Tibial nerve (tissue), 4 donors: ENCODE results near the gene GAB3. TPM values are rescaled to one million over a fixed set of nuclear protein-coding genes. Genes with fewer than 3 reads are reported as not detected.

Source experiments
- DNase-seq, 2 donors: peaks; one replicate each; pipeline ENCODE4 v3.0.0-alpha.2; 2019; ENCODE audit warnings: low spot score in 2 of 2
- H3K27ac ChIP-seq, 4 donors: fragments of 200-600 bp; sonication (generic) in 3 of 4; one replicate each; pipeline ENCODE4 v1.5.1; 2017 to 2019; ENCODE audit warnings: mild to moderate bottlenecking in 1 of 4
- H3K27me3 ChIP-seq, 2 donors: fragments of 200-600 bp; sonication (generic) in 1 of 2; one replicate each; pipeline versions ENCODE4 v1.5.1 to v1.6.0; 2017 to 2019
- H3K36me3 ChIP-seq, 3 donors: fragments of 200-600 bp; sonication (generic); one replicate each; pipeline ENCODE4 v1.5.1; 2018 to 2019
- H3K4me1 ChIP-seq, 4 donors: fragments of 200-600 bp; sonication (generic) in 3 of 4; one replicate each; pipeline ENCODE4 v1.5.1; 2017 to 2019
- H3K4me3 ChIP-seq, 4 donors: fragments of 200-600 bp; sonication (generic) in 3 of 4; one replicate each; pipeline ENCODE4 v1.5.1; 2017 to 2019; ENCODE audit warnings: mild to moderate bottlenecking in 1 of 4, moderate library complexity in 1 of 4
- H3K9me3 ChIP-seq, 4 donors: fragments of 200-600 bp; sonication (generic) in 3 of 4; one replicate each; pipeline ENCODE4 v1.5.1; 2017 to 2019
- CTCF ChIP-seq, 5 experiments: fragments of 200-600 bp in 3 of 5; fragments of 450-650 bp in 2 of 5; sonication (generic) in 3 of 5; IDR thresholded peaks; one replicate each; pipeline ENCODE4 v1.5.1; 2016 to 2019; ENCODE audit warnings: antibody characterized with exemption in 5 of 5, mild to moderate bottlenecking in 3 of 5, moderate library complexity in 2 of 5
- EP300 ChIP-seq, 2 donors: sonication (generic); formaldehyde crosslinking; IDR thresholded peaks; one replicate each; pipeline ENCODE4 v1.6.1; 2017; ENCODE audit warnings: antibody characterized with exemption in 2 of 2, mild to moderate bottlenecking in 1 of 2
- POLR2A ChIP-seq, 2 donors: fragments of 450-650 bp; IDR thresholded peaks; one replicate each; pipeline ENCODE4 v1.6.1; 2017; ENCODE audit warnings: antibody characterized with exemption in 2 of 2, mild to moderate bottlenecking in 2 of 2, moderate library complexity in 2 of 2
- WGBS, 2 donors: methylation state at CpG; one replicate each; pipeline ENCODE4 v1.1.5; 2018; 5-methylcytosine and 5-hydroxymethylcytosine counted together
- total RNA-seq, 4 donors: library from RNA; depleted of rRNA; stranded (reverse); fragments of >200 nt; gene quantifications; one replicate each; pipeline ENCODE4 v1.1.0, GENCODE V29; 2016

The GAB3 gene
- total RNA-seq, 4 donors from 2014 or later, result 5.1 to 7.5 (median 5.8) TPM

DNA sequence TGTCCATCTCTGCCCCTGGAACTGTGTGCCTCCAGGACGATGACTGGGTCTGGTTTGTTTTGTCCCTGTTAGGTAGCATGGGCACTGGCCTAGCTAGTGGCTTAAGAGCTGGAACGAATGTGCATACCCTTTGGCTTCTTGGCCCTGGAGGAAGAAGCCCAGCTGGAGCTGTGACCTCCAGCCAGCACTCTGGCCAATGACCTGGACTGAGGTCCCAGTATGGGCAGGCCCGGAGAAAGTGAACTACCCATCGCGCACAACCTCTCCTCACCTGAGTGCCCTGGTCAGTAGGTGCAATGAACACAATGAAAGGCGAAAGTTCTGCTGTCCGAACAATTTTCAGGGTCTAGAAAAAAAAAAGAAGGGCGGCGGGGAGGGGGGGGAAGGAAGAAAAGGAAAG, 30.1 kb upstream of the GAB3 start:
- Histone ChIP-seq H3K27ac (no peak overlapping the region), H3K4me3 (no peak overlapping the region), H3K27me3 (no peaks in the 10 kb centered on the region), H3K36me3 (peaks cover 0 to 20% (median 0%) of the 10 kb centered on the region in 3 donors), H3K4me1 (no peaks in the 10 kb centered on the region), H3K9me3 (no peaks in the 10 kb centered on the region)
- 84 to 89% methylated on average over 3 to 9 of the region's 9 CpGs for WGBS, 2 donors
- DNase-seq, result no peak
- TF ChIP-seq CTCF (IDR thresholded peaks at IDR 0.05) (no peak), EP300 (IDR thresholded peaks at IDR 0.05) (no peak), POLR2A (IDR thresholded peaks at IDR 0.05) (no peak)

GRCh38 chrX:154779261-154779660, 28.4 kb upstream of the GAB3 start:
- TF ChIP-seq POLR2A (IDR thresholded peaks at IDR 0.05), result no peak
- TF ChIP-seq EP300 (IDR thresholded peaks at IDR 0.05), result no peak
- TF ChIP-seq CTCF (IDR thresholded peaks at IDR 0.05), result no peak
- Histone ChIP-seq H3K27ac (no peak overlapping the region), H3K9me3 (no peaks in the 10 kb centered on the region), H3K4me1 (no peaks in the 10 kb centered on the region), H3K36me3 (peaks cover 0 to 37% (median 0%) of the 10 kb centered on the region in 3 donors), H3K27me3 (no peaks in the 10 kb centered on the region), H3K4me3 (no peak overlapping the region)
- 86 to 89% methylated on average over 2 to 4 of the region's 4 CpGs for WGBS, 2 donors
- DNase-seq, result no peak

DNA sequence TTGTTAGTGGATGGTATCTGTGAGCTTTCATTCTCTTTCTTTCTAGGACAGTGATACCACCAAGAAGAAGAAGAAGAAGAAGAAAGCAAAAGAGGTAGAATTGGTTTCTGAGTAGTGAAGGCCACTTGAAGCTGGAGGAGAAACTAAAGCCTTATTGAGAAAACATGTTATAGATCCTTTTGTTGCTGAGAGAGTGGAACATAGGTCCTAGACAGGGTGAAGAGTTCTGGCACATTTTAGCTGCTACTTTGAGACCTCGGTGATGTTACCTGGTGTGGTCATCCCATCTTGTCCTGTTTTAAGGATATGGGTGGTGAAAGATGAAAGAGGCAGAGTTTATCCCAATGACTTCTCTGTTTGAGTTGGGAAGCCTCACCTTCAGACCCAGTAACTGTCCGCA, 25.9 kb upstream of the GAB3 start:
- Histone ChIP-seq H3K9me3 (no peaks in the 10 kb centered on the region), H3K27ac (no peak overlapping the region), H3K4me1 (no peaks in the 10 kb centered on the region), H3K4me3 (no peak overlapping the region), H3K36me3 (peaks cover 0 to 57% (median 0%) of the 10 kb centered on the region in 3 donors), H3K27me3 (no peaks in the 10 kb centered on the region)
- WGBS, 2 donors, result 83 to 86% methylated on average over 2 of the region's 2 CpGs
- TF ChIP-seq EP300 (IDR thresholded peaks at IDR 0.05), result no peak
- TF ChIP-seq CTCF (IDR thresholded peaks at IDR 0.05), result no peak
- no peak for TF ChIP-seq POLR2A (IDR thresholded peaks at IDR 0.05)
- DNase-seq, result no peak

- WGBS, 2 donors, result 83 to 93% methylated on average over 11 to 15 of the region's 15 CpGs
These were observed 24.8 kb upstream of the GAB3 start for GRCh38 chrX:154775419-154776349.

GRCh38 chrX:154774622-154775021, 23.7 kb upstream of the GAB3 start:
- no peak overlapping the region for H3K27ac ChIP-seq
- no peaks in the 10 kb centered on the region for H3K27me3 ChIP-seq
- H3K4me3 ChIP-seq, result no peak overlapping the region
- TF ChIP-seq CTCF (IDR thresholded peaks at IDR 0.05) (no peak), POLR2A (IDR thresholded peaks at IDR 0.05) (no peak), EP300 (IDR thresholded peaks at IDR 0.05) (no peak)
- H3K4me1 ChIP-seq, result no peaks in the 10 kb centered on the region
- H3K9me3 ChIP-seq, result no peaks in the 10 kb centered on the region
- DNase-seq, result no peak
- H3K36me3 ChIP-seq, result peaks cover 0 to 75% (median 0%) of the 10 kb centered on the region in 3 donors
- WGBS, 2 donors, result 83 to 91% methylated on average over 4 to 5 of the region's 5 CpGs

More at GRCh38 chrX:154775419-154776349, 24.8 kb upstream of the GAB3 start:
- no peaks in the 10 kb centered on the region for H3K27me3 ChIP-seq
- H3K4me1 ChIP-seq, result no peaks in the 10 kb centered on the region
- DNase-seq, result no peak
- H3K4me3 ChIP-seq, result no peak overlapping the region
- peaks cover 0 to 65% (median 0%) of the 10 kb centered on the region in 3 donors for H3K36me3 ChIP-seq
- TF ChIP-seq EP300 (IDR thresholded peaks at IDR 0.05) (no peak), POLR2A (IDR thresholded peaks at IDR 0.05) (no peak)
- H3K9me3 ChIP-seq, result no peaks in the 10 kb centered on the region
- H3K27ac ChIP-seq, result no peak overlapping the region
